ENCODE data around the gene PAFAH2. TPM values are rescaled to one million over a fixed set of nuclear protein-coding genes. Genes with fewer than 3 reads are reported as not detected.

The PAFAH2 gene
- total RNA-seq, 2 donors from 2014 or later, result 11.6 to 13.3 TPM

GRCh38 chr1:25948641-25949040 is 49.2 kb downstream of the PAFAH2 start:
- peaks cover 1% of the 10 kb centered on the region for H3K36me3 Mint-ChIP-seq (ENCODE audit: low read depth)
- no peaks in the 10 kb centered on the region for H3K36me3 ChIP-seq (ENCODE audit: control insufficient read depth, insufficient read depth, low read length)
- peaks cover 6% of the 10 kb centered on the region for H3K4me1 Mint-ChIP-seq
- peaks cover 16% of the 10 kb centered on the region for H3K9me3 Mint-ChIP-seq
- H3K4me1 ChIP-seq (ENCODE audit: control insufficient read depth, insufficient read depth, low read length), result no peaks in the 10 kb centered on the region
- no peaks in the 10 kb centered on the region for H3K27me3 ChIP-seq (ENCODE audit: control insufficient read depth, insufficient read depth, low read length, poor library complexity, severe bottlenecking)
- no peak overlapping the region for H3K27ac Mint-ChIP-seq
- no peak overlapping the region for H3K4me3 ChIP-seq (ENCODE audit: low read length)
- no peak overlapping the region for H3K4me3 Mint-ChIP-seq
- WGBS, 2 experiments (ENCODE audit: insufficient coverage in 1 of 2, insufficient read length in 1 of 2), result 91 to 96% methylated on average over 4 of the region's 4 CpGs
- TF ChIP-seq CTCF (conservative IDR thresholded peaks at IDR 0.05), result no peak
- DNase-seq, result no peak
- H3K27me3 Mint-ChIP-seq (ENCODE audit: insufficient read depth), result no peaks in the 10 kb centered on the region
- peaks cover 7% of the 10 kb centered on the region for H3K9me3 ChIP-seq (ENCODE audit: control insufficient read depth, low read length)
- H3K27ac ChIP-seq (ENCODE audit: low read depth, low read length), result no peak overlapping the region
- H3K9ac ChIP-seq (ENCODE audit: extremely low read depth, low read length, poor library complexity, severe bottlenecking), result no peak overlapping the region

- peaks cover 1% of the 10 kb centered on the region for H3K36me3 Mint-ChIP-seq (ENCODE audit: low read depth)
- Histone ChIP-seq H3K9ac (ENCODE audit: extremely low read depth, low read length, poor library complexity, severe bottlenecking) (no peak overlapping the region), H3K36me3 (ENCODE audit: control insufficient read depth, insufficient read depth, low read length) (no peaks in the 10 kb centered on the region), H3K9me3 (ENCODE audit: control insufficient read depth, low read length) (peaks cover 15% of the 10 kb centered on the region), H3K4me3 (ENCODE audit: low read length) (no peak overlapping the region), H3K27me3 (ENCODE audit: control insufficient read depth, insufficient read depth, low read length, poor library complexity, severe bottlenecking) (no peaks in the 10 kb centered on the region), H3K4me1 (ENCODE audit: control insufficient read depth, insufficient read depth, low read length) (no peaks in the 10 kb centered on the region), H3K27ac (ENCODE audit: low read depth, low read length) (no peak overlapping the region)
- H3K4me3 Mint-ChIP-seq, result no peak overlapping the region
- TF ChIP-seq CTCF (conservative IDR thresholded peaks at IDR 0.05), result no peak
- peaks cover 31% of the 10 kb centered on the region for H3K9me3 Mint-ChIP-seq
- H3K27me3 Mint-ChIP-seq (ENCODE audit: insufficient read depth), result no peaks in the 10 kb centered on the region
- no peak for DNase-seq
- no peak overlapping the region for H3K27ac Mint-ChIP-seq
- WGBS, 2 experiments (ENCODE audit: insufficient coverage in 1 of 2, insufficient read length in 1 of 2), result 92 to 100% methylated on average over 2 of the region's 2 CpGs
- peaks cover 6% of the 10 kb centered on the region for H3K4me1 Mint-ChIP-seq
Measured at GRCh38 chr1:25947027-25947426, 50.8 kb downstream of the PAFAH2 start.

DNA sequence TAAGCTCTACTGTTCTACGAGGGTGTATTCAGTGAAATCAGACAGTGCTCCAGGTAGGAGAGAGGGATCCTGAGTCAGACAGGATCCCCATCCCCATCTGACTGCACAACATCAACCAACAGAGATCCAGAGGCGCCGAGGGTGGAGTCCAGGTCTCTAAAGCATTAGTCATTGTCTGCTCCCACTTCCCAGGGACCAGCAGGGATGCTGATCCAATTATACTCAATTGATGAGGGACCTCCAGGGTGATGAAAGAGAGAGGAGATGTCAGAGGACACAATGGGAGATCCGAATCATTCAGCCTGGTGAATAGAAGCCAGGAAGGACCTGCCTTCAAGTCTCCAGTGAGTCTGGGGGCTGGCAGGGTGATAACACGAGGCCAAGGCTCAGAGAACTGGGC is 52.1 kb downstream of the PAFAH2 start:
- H3K4me1 Mint-ChIP-seq, result peaks cover 6% of the 10 kb centered on the region
- peaks cover 1% of the 10 kb centered on the region for H3K36me3 Mint-ChIP-seq (ENCODE audit: low read depth)
- WGBS, 2 experiments (ENCODE audit: insufficient coverage in 1 of 2, insufficient read length in 1 of 2), result 59 to 66% methylated on average over 4 to 5 of the region's 5 CpGs
- H3K4me3 ChIP-seq (ENCODE audit: low read length), result no peak overlapping the region
- H3K9me3 ChIP-seq (ENCODE audit: control insufficient read depth, low read length), result peaks cover 15% of the 10 kb centered on the region
- no peaks in the 10 kb centered on the region for H3K4me1 ChIP-seq (ENCODE audit: control insufficient read depth, insufficient read depth, low read length)
- no peak for TF ChIP-seq CTCF (conservative IDR thresholded peaks at IDR 0.05)
- no peaks in the 10 kb centered on the region for H3K36me3 ChIP-seq (ENCODE audit: control insufficient read depth, insufficient read depth, low read length)
- no peak overlapping the region for H3K4me3 Mint-ChIP-seq
- H3K27ac ChIP-seq (ENCODE audit: low read depth, low read length), result no peak overlapping the region
- H3K9me3 Mint-ChIP-seq, result peaks cover 31% of the 10 kb centered on the region
- H3K27me3 ChIP-seq (ENCODE audit: control insufficient read depth, insufficient read depth, low read length, poor library complexity, severe bottlenecking), result no peaks in the 10 kb centered on the region
- peak; percentile 65 for DNase-seq
- no peaks in the 10 kb centered on the region for H3K27me3 Mint-ChIP-seq (ENCODE audit: insufficient read depth)
- H3K27ac Mint-ChIP-seq, result no peak overlapping the region
- H3K9ac ChIP-seq (ENCODE audit: extremely low read depth, low read length, poor library complexity, severe bottlenecking), result no peak overlapping the region

Data from endodermal cell (in vitro differentiated cells).